HepG2 (cell line): ENCODE measurements around the gene PLEKHG4B. TPM values are rescaled to one million over a fixed set of nuclear protein-coding genes. Genes with fewer than 3 reads are reported as not detected.
A peak's percentile ranks its signal among the peaks of the same experiment; 100 is the strongest.

Source experiments
- ATAC-seq: fragments of 200-7000 bp; cut with Tn5 transposase; 3 replicates; pipeline ENCODE4 v1.9.1; 2020; ENCODE audit warnings: mild to moderate bottlenecking, moderate library complexity
- BruUV-seq: library from RNA; stranded (reverse); fragments of 400-500 nt; replicated peaks from 2 replicates; lab custom pipeline; 2021; lab: Mats Ljungman, UMichigan
- CTCF ChIA-PET: fragments of 300-600 bp; formaldehyde crosslinking; extraction: SDS; loops from one replicate; lab custom pipeline; 2021; ENCODE audit warnings: low total read pairs, inconsistent platforms, low intra/inter-chr PET ratio; lab: Yijun Ruan, JAX
- POLR2A ChIA-PET: fragments of 350-600 bp; sonication (Branson Sonifier 250); formaldehyde crosslinking; loops from one replicate; lab custom pipeline; 2020; ENCODE audit warnings: antibody characterized with exemption, inconsistent platforms; lab: Yijun Ruan, JAX
- DNase-seq: peaks from one replicate; pipeline ENCODE4 v3.0.0-alpha.2; 2015; ENCODE audit warnings: low spot score
- FAIRE-seq: peaks from 3 replicates; lab custom pipeline; 2011; peaks lifted over from hg19 to GRCh38; lab: Jason Lieb, UNC
- H2AFZ ChIP-seq: one replicate; pipeline ENCODE4 v1.6.1; 2011; ENCODE audit warnings: low read length, inconsistent platforms
- H3K27ac ChIP-seq: fragments of 300-600 bp; 3 replicates; pipeline ENCODE4 v1.8.0; 2011; ENCODE audit warnings: mixed run types, mild to moderate bottlenecking, mixed read lengths, low read length, inconsistent platforms; ENCODE audit not compliant: insufficient read depth; ENCODE audit errors: extremely low read length
- H3K27me3 ChIP-seq, 2 experiments: fragments of 200-600 bp in 1 of 2; 2 replicates in 1 of 2; 3 replicates in 1 of 2; pipeline versions ENCODE4 v1.6.0 to v1.8.0; 2011; ENCODE audit warnings: low read length in 2 of 2, mild to moderate bottlenecking in 2 of 2, moderate library complexity in 2 of 2, inconsistent platforms in 1 of 2; ENCODE audit not compliant: insufficient read depth in 2 of 2, control insufficient read depth in 1 of 2
- H3K36me3 ChIP-seq, 2 experiments: fragments of 200-600 bp in 1 of 2; replicated peaks in 1 of 2; 2 replicates in 1 of 2; 3 replicates in 1 of 2; pipeline versions ENCODE4 v1.5.1 to v1.8.0; 2011; ENCODE audit warnings: low read length in 2 of 2, inconsistent platforms in 1 of 2; ENCODE audit not compliant: insufficient read depth in 2 of 2, control insufficient read depth in 1 of 2
- H3K4me1 ChIP-seq: 2 replicates; pipeline ENCODE4 v1.5.1; 2012; ENCODE audit warnings: low read length, inconsistent platforms; ENCODE audit not compliant: insufficient read depth
- H3K4me2 ChIP-seq: 2 replicates; pipeline ENCODE4 v1.6.0; 2011; ENCODE audit warnings: low read depth, low read length, inconsistent platforms
- H3K4me3 ChIP-seq, 3 experiments: fragments of 200-600 bp in 1 of 3; sonication (generic), shearing (Covaris generic) in 1 of 3; replicated peaks in 1 of 3; 2 replicates each; pipeline ENCODE4 v1.5.1; 2011 to 2016; ENCODE audit warnings: low read length in 3 of 3, inconsistent platforms in 2 of 3, low read depth in 2 of 3, mild to moderate bottlenecking in 2 of 3, control low read depth in 1 of 3, mixed read lengths in 1 of 3; ENCODE audit not compliant: insufficient read depth in 1 of 3
- H3K79me2 ChIP-seq: one replicate; pipeline ENCODE4 v1.6.1; 2011; ENCODE audit warnings: low read length, inconsistent platforms; ENCODE audit not compliant: insufficient read depth
- H3K9ac ChIP-seq: 2 replicates; pipeline ENCODE4 v1.6.0; 2011; ENCODE audit warnings: mild to moderate bottlenecking, low read depth, low read length, inconsistent platforms; ENCODE audit not compliant: insufficient read depth
- H3K9me3 ChIP-seq: 2 replicates; pipeline ENCODE4 v1.5.1; 2012; ENCODE audit warnings: mild to moderate bottlenecking, low read length
- H4K20me1 ChIP-seq: 2 replicates; pipeline ENCODE4 v1.6.0; 2011; ENCODE audit warnings: inconsistent platforms, mild to moderate bottlenecking, low read length, moderate library complexity; ENCODE audit not compliant: insufficient read depth
- HDAC2 ChIP-seq: sonication (generic); formaldehyde crosslinking; IDR thresholded peaks from 2 replicates; pipeline ENCODE4 v1.4.0; 2020; ENCODE audit warnings: missing genetic modification reagents
- RFXANK ChIP-seq: IDR thresholded peaks from 2 replicates; pipeline ENCODE4 v1.6.1; 2016
- TBX2 ChIP-seq: sonication (generic); formaldehyde crosslinking; IDR thresholded peaks from 2 replicates; pipeline ENCODE4 v1.5.0; 2020; ENCODE audit warnings: missing genetic modification reagents, mild to moderate bottlenecking, borderline replicate concordance
- TOE1 ChIP-seq: sonication (generic); formaldehyde crosslinking; IDR thresholded peaks from 2 replicates; pipeline ENCODE4 v1.4.0; 2020; ENCODE audit warnings: mild to moderate bottlenecking, missing genetic modification reagents
- ZNF101 ChIP-seq: sonication (generic); formaldehyde crosslinking; IDR thresholded peaks from 2 replicates; pipeline ENCODE4 v1.4.0; 2020; ENCODE audit warnings: mild to moderate bottlenecking, low read depth, missing genetic modification reagents, borderline replicate concordance
- ZNF274 ChIP-seq: sonication (generic); formaldehyde crosslinking; IDR thresholded peaks from 2 replicates; pipeline ENCODE4 v1.5.1; 2020; ENCODE audit warnings: mild to moderate bottlenecking, missing genetic modification reagents
- ZNF331 ChIP-seq: sonication (generic); formaldehyde crosslinking; IDR thresholded peaks from 2 replicates; pipeline ENCODE4 v1.4.0; 2020; ENCODE audit warnings: missing genetic modification reagents
- ZNF546 ChIP-seq: sonication (generic); formaldehyde crosslinking; conservative IDR thresholded peaks from 2 replicates; pipeline ENCODE4 v1.8.1; 2023; ENCODE audit warnings: mild to moderate bottlenecking, missing genetic modification reagents
- ZNF891 ChIP-seq: sonication (generic); formaldehyde crosslinking; IDR thresholded peaks from 2 replicates; pipeline ENCODE4 v1.5.0; 2020; ENCODE audit warnings: mild to moderate bottlenecking, missing genetic modification reagents
- WGBS: methylation state at CpG from one replicate; pipeline ENCODE4 v1.1.6; 2017; ENCODE audit warnings: low lambda C conversion rate; 5-methylcytosine and 5-hydroxymethylcytosine counted together
- in situ Hi-C: cut with HindIII; loops from 2 replicates; pipeline ENCODE4 v1.10.0; 2017; ENCODE audit warnings: low pct_unique_long_range_greater_than_20kb; ENCODE audit not compliant: extremely low pct_ligation_motif_present
- intact Hi-C: fragments of 100-400 bp; cut with micrococcal nuclease; formaldehyde crosslinking; loops from one replicate; pipeline ENCODE4 v1.10.0; 2022; ENCODE audit not compliant: unreplicated experiment
- polyA plus RNA-seq, 8 experiments: library from polyadenylated mRNA; depleted of rRNA in 3 of 8; stranded (reverse) in 7 of 8; unstranded in 1 of 8; fragments of >200 nt; fragmentation: Illumina TruSeq in 4 of 8; extraction: Trizol in 4 of 8; gene quantifications; 2 replicates each; pipeline versions ENCODE4 v1.2.1 to v1.2.3, GENCODE V29; 2011 to 2016; ENCODE audit warnings: low read depth in 4 of 8, missing spikeins in 1 of 8, mixed read lengths in 1 of 8; ENCODE audit not compliant: insufficient read depth in 1 of 8
- total RNA-seq, 5 experiments: library from RNA; depleted of rRNA; stranded (reverse); fragments of >200 nt; fragmentation: Illumina TruSeq; extraction: Trizol; gene quantifications; 2 replicates each; pipeline ENCODE4 v1.2.3, GENCODE V29; 2016; ENCODE audit warnings: low read depth in 1 of 5
- TF ChIP-seq, protein P1 (sequence below): IDR thresholded peaks from 2 replicates; pipeline ENCODE4 v1.6.1; 2016; ENCODE audit warnings: low read depth, borderline replicate concordance
- TF ChIP-seq, protein P2 (sequence below): IDR thresholded peaks from 2 replicates; pipeline ENCODE4 v1.6.1; 2016; ENCODE audit warnings: mild to moderate bottlenecking
- TF ChIP-seq, protein P3 (sequence below): sonication (generic); formaldehyde crosslinking; IDR thresholded peaks from 2 replicates; pipeline ENCODE4 v1.4.0; 2020; ENCODE audit warnings: missing genetic modification reagents, borderline replicate concordance
- TF ChIP-seq, protein P4 (sequence below): sonication (generic); formaldehyde crosslinking; IDR thresholded peaks from 2 replicates; pipeline ENCODE4 v1.4.0; 2020; ENCODE audit warnings: missing genetic modification reagents

Gene PLEKHG4B
- total and polyA plus RNA-seq, 2 of the 13 experiments (the other 11 are each of a cell fraction or from before 2014, with no cell fraction given), result 0.09 TPM; not detected in 1

DNA sequence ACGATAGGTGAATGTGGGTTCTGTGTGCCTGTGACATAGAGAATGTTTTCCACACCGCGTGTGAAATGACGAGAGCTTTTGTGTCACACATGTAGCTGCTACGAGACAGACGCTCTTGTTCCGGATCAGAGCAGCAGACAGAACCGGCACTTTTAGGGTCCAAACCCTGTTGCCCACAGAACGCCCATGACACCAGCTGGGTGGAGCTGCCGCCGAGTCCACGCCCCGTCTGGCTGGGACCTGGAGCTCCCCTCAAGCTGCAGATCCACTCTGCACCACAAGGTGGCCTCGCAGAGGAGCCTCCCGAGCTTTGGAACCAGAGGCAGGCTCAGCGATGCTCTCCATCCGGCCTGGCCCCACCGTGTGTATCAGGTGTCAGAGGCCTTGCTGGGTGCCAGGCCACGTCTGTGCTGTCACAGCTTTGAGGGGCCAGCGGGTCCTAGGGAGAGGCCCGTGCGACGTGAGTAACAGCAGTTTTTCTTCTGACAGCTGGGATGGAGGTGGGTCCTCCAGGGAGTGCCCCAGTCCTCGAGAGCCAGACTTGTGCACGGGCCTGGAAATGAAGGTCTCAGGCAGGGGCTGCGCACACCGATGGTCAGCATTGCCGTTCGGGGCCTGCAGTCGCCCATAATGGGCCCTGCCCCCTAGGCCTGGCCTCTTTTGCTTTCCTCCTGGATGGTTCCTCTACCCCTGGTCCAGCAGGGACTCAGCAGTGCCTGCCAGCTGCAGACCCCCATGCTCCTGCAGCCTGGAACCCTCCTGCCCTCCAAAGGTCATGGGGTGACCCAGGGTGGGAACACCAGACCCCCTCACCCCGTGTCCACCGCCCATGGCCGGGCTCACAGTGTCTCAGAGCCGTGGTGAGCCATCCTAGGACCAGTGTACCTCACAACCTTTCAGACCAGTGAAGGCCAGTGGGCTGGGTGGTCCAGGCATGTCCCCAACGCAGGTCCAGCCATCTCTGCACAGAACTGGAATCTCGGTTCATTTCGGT is 96.8 kb downstream of the PLEKHG4B start (continued):
- TF ChIP-seq ZNF274 (CRISPR knock-in tag) (0 out of 2 replicates have a peak, but pooled peaks have one; percentile 56), HDAC2 (CRISPR knock-in tag) (peak; percentile 55; the same call in 1 of the 2 replicates), ZNF891 (CRISPR knock-in tag) (peak; percentile 26; the same call in 1 of the 2 replicates), TOE1 (CRISPR knock-in tag) (no peak)
- TF ChIP-seq, protein P1, sequence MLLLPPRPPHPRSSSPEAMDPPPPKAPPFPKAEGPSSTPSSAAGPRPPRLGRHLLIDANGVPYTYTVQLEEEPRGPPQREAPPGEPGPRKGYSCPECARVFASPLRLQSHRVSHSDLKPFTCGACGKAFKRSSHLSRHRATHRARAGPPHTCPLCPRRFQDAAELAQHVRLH (CRISPR knock-in tag), result 0 out of 2 replicates have a peak, but pooled peaks have one; percentile 23
- TF ChIP-seq, protein P2, sequence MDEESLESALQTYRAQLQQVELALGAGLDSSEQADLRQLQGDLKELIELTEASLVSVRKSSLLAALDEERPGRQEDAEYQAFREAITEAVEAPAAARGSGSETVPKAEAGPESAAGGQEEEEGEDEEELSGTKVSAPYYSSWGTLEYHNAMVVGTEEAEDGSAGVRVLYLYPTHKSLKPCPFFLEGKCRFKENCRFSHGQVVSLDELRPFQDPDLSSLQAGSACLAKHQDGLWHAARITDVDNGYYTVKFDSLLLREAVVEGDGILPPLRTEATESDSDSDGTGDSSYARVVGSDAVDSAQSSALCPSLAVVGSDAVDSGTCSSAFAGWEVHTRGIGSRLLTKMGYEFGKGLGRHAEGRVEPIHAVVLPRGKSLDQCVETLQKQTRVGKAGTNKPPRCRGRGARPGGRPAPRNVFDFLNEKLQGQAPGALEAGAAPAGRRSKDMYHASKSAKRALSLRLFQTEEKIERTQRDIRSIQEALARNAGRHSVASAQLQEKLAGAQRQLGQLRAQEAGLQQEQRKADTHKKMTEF (CRISPR knock-in tag), result peak; percentile 35; the same call in 1 of the 2 replicates

DNA sequence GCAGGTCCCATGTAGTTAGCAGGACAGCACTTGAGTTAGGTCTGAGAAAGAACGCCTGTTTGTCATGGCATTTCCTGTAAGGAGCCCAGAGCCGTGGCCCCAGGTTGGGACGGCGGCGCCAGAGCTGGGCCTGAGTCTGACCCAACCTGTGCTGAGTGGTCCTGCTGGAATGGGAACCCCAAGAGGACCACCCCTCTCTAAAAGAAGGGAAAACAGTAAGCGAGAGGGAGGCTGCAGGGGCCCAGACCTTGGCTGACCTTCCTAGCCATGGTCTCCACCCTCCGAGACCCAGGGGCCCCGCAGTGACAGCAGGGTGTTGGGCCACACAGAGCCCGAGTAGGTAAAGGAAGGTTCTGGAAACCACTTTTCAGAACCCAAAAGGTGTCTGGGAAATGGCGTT is 97.5 kb downstream of the PLEKHG4B start:
- peaks cover 23% of the 10 kb centered on the region for H3K4me1 ChIP-seq
- no peak for DNase-seq
- in situ Hi-C loops, result no loop called here
- no peak for FAIRE-seq
- no peak overlapping the region for H2AFZ ChIP-seq
- H3K27ac ChIP-seq, result no peak overlapping the region
- H3K4me2 ChIP-seq, result no peak overlapping the region
- ChIA-PET CTCF (no interaction called here), POLR2A (no interaction called here)
- no peak overlapping the region for H3K4me3 ChIP-seq
- intact Hi-C loops, result loop anchor here (2.0 kb wide), 1 partner anchor 29 kb away; the partner anchor contains the start of genes CCDC127 and SDHA
- no peak overlapping the region for H3K9ac ChIP-seq
- 71% methylated on average over 9 of the region's 10 CpGs for WGBS
- no peaks in the 10 kb centered on the region for H3K36me3 ChIP-seq
- H3K79me2 ChIP-seq, result no peaks in the 10 kb centered on the region
- H4K20me1 ChIP-seq, result no peaks in the 10 kb centered on the region
- peaks cover 0 to 15% of the 10 kb centered on the region in 2 experiments; a peak in 1 of 5 replicates for H3K27me3 ChIP-seq
- BruUV-seq, result no TSS peak
- peak; percentile 1; the same call in 1 of the 3 replicates for ATAC-seq
- no peaks in the 10 kb centered on the region for H3K9me3 ChIP-seq
- TF ChIP-seq TBX2, result no peak
- TF ChIP-seq, protein P3, sequence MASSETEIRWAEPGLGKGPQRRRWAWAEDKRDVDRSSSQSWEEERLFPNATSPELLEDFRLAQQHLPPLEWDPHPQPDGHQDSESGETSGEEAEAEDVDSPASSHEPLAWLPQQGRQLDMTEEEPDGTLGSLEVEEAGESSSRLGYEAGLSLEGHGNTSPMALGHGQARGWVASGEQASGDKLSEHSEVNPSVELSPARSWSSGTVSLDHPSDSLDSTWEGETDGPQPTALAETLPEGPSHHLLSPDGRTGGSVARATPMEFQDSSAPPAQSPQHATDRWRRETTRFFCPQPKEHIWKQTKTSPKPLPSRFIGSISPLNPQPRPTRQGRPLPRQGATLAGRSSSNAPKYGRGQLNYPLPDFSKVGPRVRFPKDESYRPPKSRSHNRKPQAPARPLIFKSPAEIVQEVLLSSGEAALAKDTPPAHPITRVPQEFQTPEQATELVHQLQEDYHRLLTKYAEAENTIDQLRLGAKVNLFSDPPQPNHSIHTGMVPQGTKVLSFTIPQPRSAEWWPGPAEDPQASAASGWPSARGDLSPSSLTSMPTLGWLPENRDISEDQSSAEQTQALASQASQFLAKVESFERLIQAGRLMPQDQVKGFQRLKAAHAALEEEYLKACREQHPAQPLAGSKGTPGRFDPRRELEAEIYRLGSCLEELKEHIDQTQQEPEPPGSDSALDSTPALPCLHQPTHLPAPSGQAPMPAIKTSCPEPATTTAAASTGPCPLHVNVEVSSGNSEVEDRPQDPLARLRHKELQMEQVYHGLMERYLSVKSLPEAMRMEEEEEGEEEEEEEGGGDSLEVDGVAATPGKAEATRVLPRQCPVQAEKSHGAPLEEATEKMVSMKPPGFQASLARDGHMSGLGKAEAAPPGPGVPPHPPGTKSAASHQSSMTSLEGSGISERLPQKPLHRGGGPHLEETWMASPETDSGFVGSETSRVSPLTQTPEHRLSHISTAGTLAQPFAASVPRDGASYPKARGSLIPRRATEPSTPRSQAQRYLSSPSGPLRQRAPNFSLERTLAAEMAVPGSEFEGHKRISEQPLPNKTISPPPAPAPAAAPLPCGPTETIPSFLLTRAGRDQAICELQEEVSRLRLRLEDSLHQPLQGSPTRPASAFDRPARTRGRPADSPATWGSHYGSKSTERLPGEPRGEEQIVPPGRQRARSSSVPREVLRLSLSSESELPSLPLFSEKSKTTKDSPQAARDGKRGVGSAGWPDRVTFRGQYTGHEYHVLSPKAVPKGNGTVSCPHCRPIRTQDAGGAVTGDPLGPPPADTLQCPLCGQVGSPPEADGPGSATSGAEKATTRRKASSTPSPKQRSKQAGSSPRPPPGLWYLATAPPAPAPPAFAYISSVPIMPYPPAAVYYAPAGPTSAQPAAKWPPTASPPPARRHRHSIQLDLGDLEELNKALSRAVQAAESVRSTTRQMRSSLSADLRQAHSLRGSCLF (CRISPR knock-in tag), result no peak
- TF ChIP-seq RFXANK (CRISPR knock-in tag), result no peak
- no peak for TF ChIP-seq ZNF331 (CRISPR knock-in tag)
- TF ChIP-seq ZNF546 (CRISPR knock-in tag), result no peak
- TF ChIP-seq ZNF101, result no peak
- TF ChIP-seq, protein P4, sequence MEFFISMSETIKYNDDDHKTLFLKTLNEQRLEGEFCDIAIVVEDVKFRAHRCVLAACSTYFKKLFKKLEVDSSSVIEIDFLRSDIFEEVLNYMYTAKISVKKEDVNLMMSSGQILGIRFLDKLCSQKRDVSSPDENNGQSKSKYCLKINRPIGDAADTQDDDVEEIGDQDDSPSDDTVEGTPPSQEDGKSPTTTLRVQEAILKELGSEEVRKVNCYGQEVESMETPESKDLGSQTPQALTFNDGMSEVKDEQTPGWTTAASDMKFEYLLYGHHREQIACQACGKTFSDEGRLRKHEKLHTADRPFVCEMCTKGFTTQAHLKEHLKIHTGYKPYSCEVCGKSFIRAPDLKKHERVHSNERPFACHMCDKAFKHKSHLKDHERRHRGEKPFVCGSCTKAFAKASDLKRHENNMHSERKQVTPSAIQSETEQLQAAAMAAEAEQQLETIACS, result no peak
